Measurements from ENCODE around the gene DHX35. TPM values are rescaled to one million over a fixed set of nuclear protein-coding genes. Genes with fewer than 3 reads are reported as not detected.
"Not testable (repeated sequence)": the region's sequence is repeated elsewhere in the genome, so short reads cannot be mapped to it uniquely, and the experiment has no call there.

Gene DHX35
- total RNA-seq, 1 experiment from 2014 or later = 12.1 TPM

- no peak for DNase-seq (ENCODE audit: extremely low read depth, low read depth)
Observed at GRCh38 chr20:38937978-38938473, 24.1 kb upstream of the DHX35 start.

GRCh38 chr20:38939686-38940085 is 22.5 kb upstream of the DHX35 start:
- DNase-seq (ENCODE audit: extremely low read depth, low read depth) = no peak

- DNase-seq (ENCODE audit: extremely low read depth, low read depth) = no peak
Observed at GRCh38 chr20:38940644-38941043, 21.5 kb upstream of the DHX35 start.

GRCh38 chr20:38941726-38942389 is 20.3 kb upstream of the DHX35 start:
- no peak for DNase-seq (ENCODE audit: extremely low read depth, low read depth)

GRCh38 chr20:38945012-38945411 is 17.1 kb upstream of the DHX35 start:
- no peak for DNase-seq (ENCODE audit: extremely low read depth, low read depth)

- no peak for DNase-seq (ENCODE audit: extremely low read depth, low read depth)
Observed at GRCh38 chr20:38946836-38947235, 15.3 kb upstream of the DHX35 start.

- DNase-seq (ENCODE audit: extremely low read depth, low read depth) = no peak
Observed at GRCh38 chr20:38947931-38948362, 14.2 kb upstream of the DHX35 start.

GRCh38 chr20:38950254-38950653 is 11.9 kb upstream of the DHX35 start:
- no peak for DNase-seq (ENCODE audit: extremely low read depth, low read depth)

GRCh38 chr20:38951611-38952010 is 10.5 kb upstream of the DHX35 start:
- no peak for DNase-seq (ENCODE audit: extremely low read depth, low read depth)

GRCh38 chr20:38952153-38952552 is 10.0 kb upstream of the DHX35 start:
- no peak for DNase-seq (ENCODE audit: extremely low read depth, low read depth)

GRCh38 chr20:38953630-38954340 is 8.4 kb upstream of the DHX35 start:
- DNase-seq (ENCODE audit: extremely low read depth, low read depth) = no peak

GRCh38 chr20:38957235-38957876 is 4.8 kb upstream of the DHX35 start:
- no peak for DNase-seq (ENCODE audit: extremely low read depth, low read depth)

- no peak for DNase-seq (ENCODE audit: extremely low read depth, low read depth)
Observed at GRCh38 chr20:38957915-38958485, 4.1 kb upstream of the DHX35 start.

- not testable (repeated sequence) for DNase-seq (ENCODE audit: extremely low read depth, low read depth)
Observed at GRCh38 chr20:38960187-38960687, 1.9 kb upstream of the DHX35 start.

GRCh38 chr20:38961530-38962043 is 557 bp upstream of the DHX35 start:
- no peak for DNase-seq (ENCODE audit: extremely low read depth, low read depth)

GRCh38 chr20:38962928-38963401 is 821 bp downstream of the DHX35 start:
- DNase-seq (ENCODE audit: extremely low read depth, low read depth) = no peak

- DNase-seq (ENCODE audit: extremely low read depth, low read depth) = no peak
Observed at GRCh38 chr20:38963745-38964144, 1.6 kb downstream of the DHX35 start.

- no peak for DNase-seq (ENCODE audit: extremely low read depth, low read depth)
Observed at GRCh38 chr20:38965264-38965663, 3.1 kb downstream of the DHX35 start.

- no peak for DNase-seq (ENCODE audit: extremely low read depth, low read depth)
Observed at GRCh38 chr20:38968090-38968489, 5.9 kb downstream of the DHX35 start.

GRCh38 chr20:38969708-38970107 is 7.6 kb downstream of the DHX35 start:
- no peak for DNase-seq (ENCODE audit: extremely low read depth, low read depth)

GRCh38 chr20:38970302-38970701 is 8.2 kb downstream of the DHX35 start:
- DNase-seq (ENCODE audit: extremely low read depth, low read depth) = no peak
